Measurements from ENCODE around the gene LAPTM5. TPM values are rescaled to one million over a fixed set of nuclear protein-coding genes. Genes with fewer than 3 reads are reported as not detected.

LAPTM5 gene
- total and polyA plus RNA-seq, 2 of the 13 experiments (the other 11 are each of a cell fraction or from before 2014, with no cell fraction given), result 0.41 to 0.86 TPM

DNA sequence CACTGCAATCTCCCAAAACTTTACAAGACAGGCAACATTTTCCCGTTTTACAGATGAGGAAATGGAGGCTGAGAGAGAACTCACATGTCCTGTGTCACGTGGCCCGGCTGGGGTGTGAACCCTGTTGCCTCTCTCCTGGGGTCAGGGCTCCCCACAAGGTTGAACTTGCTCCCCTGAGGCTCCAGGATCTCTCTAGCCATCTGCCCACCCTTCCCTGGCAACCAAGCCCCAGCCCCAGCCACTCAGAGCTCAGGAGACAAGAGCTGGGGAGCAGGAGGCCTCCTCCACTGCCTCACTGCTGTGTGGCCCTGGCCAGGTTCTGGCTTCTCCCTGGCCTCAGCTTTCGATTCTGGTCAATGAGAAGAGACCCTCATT is 11.8 kb downstream of the LAPTM5 start:
- H4K20me1 ChIP-seq (ENCODE audit: insufficient read depth, low read length), result no peaks in the 10 kb centered on the region
- no TSS peak for BruUV-seq (replicated peaks)
- ATAC-seq, result peak; percentile 31
- CTCF ChIA-PET (ENCODE audit: low intra/inter-chr PET ratio, low total read pairs), result no interaction called here
- H3K4me3 ChIP-seq (replicated peaks in 1 of 3; ENCODE audit: insufficient read depth in 1 of 3, low read depth in 2 of 3, low read length in 3 of 3), result no peak overlapping the region
- 31% methylated on average over 2 of the region's 4 CpGs for WGBS (ENCODE audit: low lambda C conversion rate)
- TF ChIP-seq, protein P1, sequence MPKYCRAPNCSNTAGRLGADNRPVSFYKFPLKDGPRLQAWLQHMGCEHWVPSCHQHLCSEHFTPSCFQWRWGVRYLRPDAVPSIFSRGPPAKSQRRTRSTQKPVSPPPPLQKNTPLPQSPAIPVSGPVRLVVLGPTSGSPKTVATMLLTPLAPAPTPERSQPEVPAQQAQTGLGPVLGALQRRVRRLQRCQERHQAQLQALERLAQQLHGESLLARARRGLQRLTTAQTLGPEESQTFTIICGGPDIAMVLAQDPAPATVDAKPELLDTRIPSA (CRISPR knock-in tag; IDR thresholded peaks at IDR 0.05; ENCODE audit: borderline replicate concordance), result no peak
- 0 out of 2 replicates have a peak, but pooled peaks have one; percentile 35 for TF ChIP-seq ZNF629 (CRISPR knock-in tag; conservative IDR thresholded peaks at IDR 0.05)
- TF ChIP-seq, protein P2, sequence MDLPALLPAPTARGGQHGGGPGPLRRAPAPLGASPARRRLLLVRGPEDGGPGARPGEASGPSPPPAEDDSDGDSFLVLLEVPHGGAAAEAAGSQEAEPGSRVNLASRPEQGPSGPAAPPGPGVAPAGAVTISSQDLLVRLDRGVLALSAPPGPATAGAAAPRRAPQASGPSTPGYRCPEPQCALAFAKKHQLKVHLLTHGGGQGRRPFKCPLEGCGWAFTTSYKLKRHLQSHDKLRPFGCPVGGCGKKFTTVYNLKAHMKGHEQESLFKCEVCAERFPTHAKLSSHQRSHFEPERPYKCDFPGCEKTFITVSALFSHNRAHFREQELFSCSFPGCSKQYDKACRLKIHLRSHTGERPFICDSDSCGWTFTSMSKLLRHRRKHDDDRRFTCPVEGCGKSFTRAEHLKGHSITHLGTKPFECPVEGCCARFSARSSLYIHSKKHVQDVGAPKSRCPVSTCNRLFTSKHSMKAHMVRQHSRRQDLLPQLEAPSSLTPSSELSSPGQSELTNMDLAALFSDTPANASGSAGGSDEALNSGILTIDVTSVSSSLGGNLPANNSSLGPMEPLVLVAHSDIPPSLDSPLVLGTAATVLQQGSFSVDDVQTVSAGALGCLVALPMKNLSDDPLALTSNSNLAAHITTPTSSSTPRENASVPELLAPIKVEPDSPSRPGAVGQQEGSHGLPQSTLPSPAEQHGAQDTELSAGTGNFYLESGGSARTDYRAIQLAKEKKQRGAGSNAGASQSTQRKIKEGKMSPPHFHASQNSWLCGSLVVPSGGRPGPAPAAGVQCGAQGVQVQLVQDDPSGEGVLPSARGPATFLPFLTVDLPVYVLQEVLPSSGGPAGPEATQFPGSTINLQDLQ (CRISPR knock-in tag; IDR thresholded peaks at IDR 0.05), result no peak
- TF ChIP-seq ZNF234 (CRISPR knock-in tag; conservative IDR thresholded peaks at IDR 0.05), result no peak
- TF ChIP-seq ZNF7 (CRISPR knock-in tag; IDR thresholded peaks at IDR 0.05), result no peak
- TF ChIP-seq, protein P3, sequence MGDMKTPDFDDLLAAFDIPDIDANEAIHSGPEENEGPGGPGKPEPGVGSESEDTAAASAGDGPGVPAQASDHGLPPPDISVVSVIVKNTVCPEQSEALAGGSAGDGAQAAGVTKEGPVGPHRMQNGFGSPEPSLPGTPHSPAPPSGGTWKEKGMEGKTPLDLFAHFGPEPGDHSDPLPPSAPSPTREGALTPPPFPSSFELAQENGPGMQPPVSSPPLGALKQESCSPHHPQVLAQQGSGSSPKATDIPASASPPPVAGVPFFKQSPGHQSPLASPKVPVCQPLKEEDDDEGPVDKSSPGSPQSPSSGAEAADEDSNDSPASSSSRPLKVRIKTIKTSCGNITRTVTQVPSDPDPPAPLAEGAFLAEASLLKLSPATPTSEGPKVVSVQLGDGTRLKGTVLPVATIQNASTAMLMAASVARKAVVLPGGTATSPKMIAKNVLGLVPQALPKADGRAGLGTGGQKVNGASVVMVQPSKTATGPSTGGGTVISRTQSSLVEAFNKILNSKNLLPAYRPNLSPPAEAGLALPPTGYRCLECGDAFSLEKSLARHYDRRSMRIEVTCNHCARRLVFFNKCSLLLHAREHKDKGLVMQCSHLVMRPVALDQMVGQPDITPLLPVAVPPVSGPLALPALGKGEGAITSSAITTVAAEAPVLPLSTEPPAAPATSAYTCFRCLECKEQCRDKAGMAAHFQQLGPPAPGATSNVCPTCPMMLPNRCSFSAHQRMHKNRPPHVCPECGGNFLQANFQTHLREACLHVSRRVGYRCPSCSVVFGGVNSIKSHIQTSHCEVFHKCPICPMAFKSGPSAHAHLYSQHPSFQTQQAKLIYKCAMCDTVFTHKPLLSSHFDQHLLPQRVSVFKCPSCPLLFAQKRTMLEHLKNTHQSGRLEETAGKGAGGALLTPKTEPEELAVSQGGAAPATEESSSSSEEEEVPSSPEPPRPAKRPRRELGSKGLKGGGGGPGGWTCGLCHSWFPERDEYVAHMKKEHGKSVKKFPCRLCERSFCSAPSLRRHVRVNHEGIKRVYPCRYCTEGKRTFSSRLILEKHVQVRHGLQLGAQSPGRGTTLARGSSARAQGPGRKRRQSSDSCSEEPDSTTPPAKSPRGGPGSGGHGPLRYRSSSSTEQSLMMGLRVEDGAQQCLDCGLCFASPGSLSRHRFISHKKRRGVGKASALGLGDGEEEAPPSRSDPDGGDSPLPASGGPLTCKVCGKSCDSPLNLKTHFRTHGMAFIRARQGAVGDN (CRISPR knock-in tag; IDR thresholded peaks at IDR 0.05), result 0 out of 2 replicates have a peak, but pooled peaks have one; percentile 16
- no peak for TF ChIP-seq CBX2 (IDR thresholded peaks at IDR 0.05; ENCODE audit: low read depth, low read length)
- TF ChIP-seq CBX2 (CRISPR knock-in tag; IDR thresholded peaks at IDR 0.05; ENCODE audit: low read depth), result no peak
- 0 out of 2 replicates have a peak, but pooled peaks have one; percentile 1 for TF ChIP-seq ZMYM3 (CRISPR knock-in tag; IDR thresholded peaks at IDR 0.05)
- TF ChIP-seq, protein P4, sequence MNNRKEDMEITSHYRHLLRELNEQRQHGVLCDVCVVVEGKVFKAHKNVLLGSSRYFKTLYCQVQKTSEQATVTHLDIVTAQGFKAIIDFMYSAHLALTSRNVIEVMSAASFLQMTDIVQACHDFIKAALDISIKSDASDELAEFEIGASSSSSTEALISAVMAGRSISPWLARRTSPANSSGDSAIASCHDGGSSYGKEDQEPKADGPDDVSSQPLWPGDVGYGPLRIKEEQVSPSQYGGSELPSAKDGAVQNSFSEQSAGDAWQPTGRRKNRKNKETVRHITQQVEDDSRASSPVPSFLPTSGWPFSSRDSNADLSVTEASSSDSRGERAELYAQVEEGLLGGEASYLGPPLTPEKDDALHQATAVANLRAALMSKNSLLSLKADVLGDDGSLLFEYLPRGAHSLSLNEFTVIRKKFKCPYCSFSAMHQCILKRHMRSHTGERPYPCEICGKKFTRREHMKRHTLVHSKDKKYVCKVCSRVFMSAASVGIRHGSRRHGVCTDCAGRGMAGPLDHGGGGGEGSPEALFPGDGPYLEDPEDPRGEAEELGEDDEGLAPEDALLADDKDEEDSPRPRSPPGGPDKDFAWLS (CRISPR knock-in tag; IDR thresholded peaks at IDR 0.05; ENCODE audit: borderline replicate concordance), result no peak
- TF ChIP-seq ZNF720 (CRISPR knock-in tag; IDR thresholded peaks at IDR 0.05), result no peak
- H3K36me3 ChIP-seq (replicated peaks in 1 of 2; ENCODE audit: control insufficient read depth in 1 of 2, insufficient read depth in 2 of 2, low read length in 2 of 2), result no peaks in the 10 kb centered on the region
- intact Hi-C loops (cut with micrococcal nuclease; ENCODE audit: unreplicated experiment), result no loop called here
- H2AFZ ChIP-seq (ENCODE audit: low read length), result no peak overlapping the region
- no peak for FAIRE-seq
- H3K4me2 ChIP-seq (ENCODE audit: low read depth, low read length), result peak overlapping the region; percentile 61
- no peak overlapping the region for H3K27ac ChIP-seq (ENCODE audit: extremely low read length, insufficient read depth, low read length)
- no peaks in the 10 kb centered on the region for H3K27me3 ChIP-seq (ENCODE audit: control insufficient read depth in 1 of 2, insufficient read depth in 2 of 2, low read length in 2 of 2)
- no peak overlapping the region for H3K9ac ChIP-seq (ENCODE audit: insufficient read depth, low read depth, low read length)
- in situ Hi-C loops (cut with HindIII; ENCODE audit: extremely low pct_ligation_motif_present, low pct_unique_long_range_greater_than_20kb), result no loop called here
- H3K79me2 ChIP-seq (ENCODE audit: insufficient read depth, low read length), result no peaks in the 10 kb centered on the region
- POLR2A ChIA-PET, result interaction anchor here (0.9 to 2.3 kb wide), 3 partner anchors 12 to 37 kb away, joined by 3 to 9 read pairs (median 5); partner anchors contain the start of gene LAPTM5
- H3K9me3 ChIP-seq (ENCODE audit: low read length), result no peaks in the 10 kb centered on the region
- peaks cover 84% of the 10 kb centered on the region for H3K4me1 ChIP-seq (ENCODE audit: insufficient read depth, low read length)
- no peak for DNase-seq (ENCODE audit: low spot score)

Measured in HepG2 (cell line).